HCT116 (cell line): ENCODE measurements around the gene FRRS1L. TPM values are rescaled to one million over a fixed set of nuclear protein-coding genes. Genes with fewer than 3 reads are reported as not detected.

Experiments used
- ATAC-seq: fragments of 200-7000 bp; cut with Tn5 transposase; 2 replicates; pipeline ENCODE4 v1.9.1; 2020; ENCODE audit warnings: mild to moderate bottlenecking, moderate library complexity
- BruUV-seq: library from RNA; stranded (reverse); fragments of 400-500 nt; replicated peaks from 2 replicates; lab custom pipeline; 2021; lab: Mats Ljungman, UMichigan
- CTCF ChIA-PET: fragments of 300-600 bp; sonication (Branson Sonifier 250); formaldehyde crosslinking; loops from one replicate; lab custom pipeline; 2021; ENCODE audit warnings: antibody characterized with exemption; lab: Charles Lee
- POLR2A ChIA-PET: fragments of 300-600, 350-600 bp; sonication (Branson Sonifier 250); formaldehyde crosslinking; loops from one replicate; lab custom pipeline; 2021; ENCODE audit warnings: antibody characterized with exemption; lab: Charles Lee
- RAD21 ChIA-PET, 2 experiments: fragments of 300-600 bp; sonication (Branson Sonifier 250); formaldehyde crosslinking; loops; one replicate each; lab custom pipeline; 2023; ENCODE audit warnings: low total read pairs in 2 of 2; ENCODE audit not compliant: uncharacterized antibody in 2 of 2, unreplicated experiment in 2 of 2, low non-redundant PET in 1 of 2; lab: Charles Lee
- DNase-seq: peaks from one replicate; pipeline ENCODE4 v3.0.0-alpha.2; 2010; ENCODE audit warnings: low read depth, low spot score
- H2AFZ ChIP-seq: fragments of 200-600 bp; shearing (Covaris generic), sonication (generic); 2 replicates; pipeline ENCODE4 v1.6.1; 2017; ENCODE audit warnings: low read depth, mixed run types, mixed read lengths, antibody characterized with exemption, low read length; ENCODE audit not compliant: poor library complexity, severe bottlenecking
- H3K27ac ChIP-seq: 2 replicates; pipeline ENCODE4 v1.5.1; 2012; ENCODE audit warnings: low read depth, low read length
- H3K27me3 ChIP-seq: fragments of 200-600 bp; sonication (generic); 2 replicates; pipeline ENCODE4 v1.6.1; 2016; ENCODE audit warnings: mixed run types, low read length, mixed read lengths; ENCODE audit not compliant: insufficient read depth
- H3K36me3 ChIP-seq, 2 experiments: fragments of 200-500 bp in 1 of 2; fragments of 200-600 bp in 1 of 2; sonication (Bioruptor generic) in 1 of 2; sonication (generic) in 1 of 2; 2 replicates each; pipeline versions ENCODE4 v1.5.1 to v1.6.1; 2014 to 2016; ENCODE audit warnings: low read length in 2 of 2, inconsistent platforms in 1 of 2, mixed read lengths in 1 of 2, mixed run types in 1 of 2; ENCODE audit not compliant: insufficient read depth in 2 of 2, control insufficient read depth in 1 of 2
- H3K4me1 ChIP-seq, 2 experiments: fragments of 200-600 bp in 1 of 2; sonication (generic) in 1 of 2; 2 replicates each; pipeline versions ENCODE4 v1.5.1 to v1.6.1; 2012 to 2017; ENCODE audit warnings: low read length in 2 of 2, inconsistent platforms in 1 of 2, mild to moderate bottlenecking in 1 of 2, mixed read lengths in 1 of 2, mixed run types in 1 of 2, moderate library complexity in 1 of 2; ENCODE audit not compliant: insufficient read depth in 2 of 2, control insufficient read depth in 1 of 2
- H3K4me2 ChIP-seq: fragments of 200-600 bp; sonication (generic); 2 replicates; pipeline ENCODE4 v1.6.1; 2017; ENCODE audit warnings: mixed run types, low read length, mixed read lengths
- H3K4me3 ChIP-seq, 2 experiments: fragments of 200-600 bp in 1 of 2; sonication (generic) in 1 of 2; replicated peaks in 1 of 2; 2 replicates each; pipeline ENCODE4 v1.5.1; 2011 to 2016; ENCODE audit warnings: low read length in 2 of 2, control low read depth in 1 of 2, low read depth in 1 of 2, mild to moderate bottlenecking in 1 of 2, mixed read lengths in 1 of 2, mixed run types in 1 of 2
- H3K79me2 ChIP-seq: fragments of 200-600 bp; sonication (generic); 2 replicates; pipeline ENCODE4 v1.6.1; 2017; ENCODE audit warnings: mild to moderate bottlenecking, mixed run types, low read length, moderate library complexity, mixed read lengths; ENCODE audit not compliant: insufficient read depth
- H3K9ac ChIP-seq: fragments of 200-600 bp; sonication (generic); 2 replicates; pipeline ENCODE4 v1.6.1; 2016; ENCODE audit warnings: low read length, mixed read lengths
- H3K9me2 ChIP-seq: fragments of 200-600 bp; sonication (generic), shearing (Covaris generic); 2 replicates; pipeline ENCODE4 v1.6.1; 2017; ENCODE audit warnings: mixed run types, mild to moderate bottlenecking, moderate library complexity; ENCODE audit not compliant: insufficient read depth
- H3K9me3 ChIP-seq, 2 experiments: fragments of 200-500 bp in 1 of 2; fragments of 200-600 bp in 1 of 2; sonication (Bioruptor generic) in 1 of 2; sonication (generic) in 1 of 2; 2 replicates each; pipeline ENCODE4 v1.6.1; 2014 to 2017; ENCODE audit warnings: low read length in 2 of 2, mixed read lengths in 2 of 2, inconsistent platforms in 1 of 2, low read depth in 1 of 2, mild to moderate bottlenecking in 1 of 2, mixed run types in 1 of 2, moderate library complexity in 1 of 2; ENCODE audit not compliant: control insufficient read depth in 1 of 2, insufficient read depth in 1 of 2
- H4K20me1 ChIP-seq: fragments of 200-600 bp; sonication (generic), shearing (Covaris generic); 2 replicates; pipeline ENCODE4 v1.6.1; 2017; ENCODE audit warnings: mixed run types, mild to moderate bottlenecking, moderate library complexity; ENCODE audit not compliant: insufficient read depth
- ATF3 ChIP-seq: IDR thresholded peaks from 2 replicates; pipeline ENCODE4 v1.6.1; 2012
- EGR1 ChIP-seq: IDR thresholded peaks from 2 replicates; pipeline ENCODE4 v1.6.1; 2012; ENCODE audit warnings: low read depth
- ELF1 ChIP-seq: IDR thresholded peaks from 2 replicates; pipeline ENCODE4 v1.6.1; 2012; ENCODE audit warnings: low read depth, borderline replicate concordance
- MAX ChIP-seq: IDR thresholded peaks from 2 replicates; pipeline ENCODE4 v1.6.1; 2012
- POLR2AphosphoS5 ChIP-seq: IDR thresholded peaks from 2 replicates; pipeline ENCODE4 v1.6.1; 2011; ENCODE audit warnings: mild to moderate bottlenecking, low read depth, low read length, moderate library complexity
- REST ChIP-seq: IDR thresholded peaks from 2 replicates; pipeline ENCODE4 v1.6.1; 2012; ENCODE audit warnings: low read depth
- SIN3A ChIP-seq: IDR thresholded peaks from 2 replicates; pipeline ENCODE4 v1.6.1; 2012; ENCODE audit warnings: low read depth
- SP1 ChIP-seq: IDR thresholded peaks from 2 replicates; pipeline ENCODE4 v1.6.1; 2012; ENCODE audit warnings: low read depth
- SRF ChIP-seq: IDR thresholded peaks from 2 replicates; pipeline ENCODE4 v1.6.1; 2012; ENCODE audit warnings: low read depth
- TCF7L2 ChIP-seq: IDR thresholded peaks from 2 replicates; pipeline ENCODE4 v1.7.0; 2011; ENCODE audit warnings: borderline replicate concordance, inconsistent platforms; ENCODE audit not compliant: insufficient read depth, insufficient read length; ENCODE audit errors: extremely low read depth
- YY1 ChIP-seq: IDR thresholded peaks from 2 replicates; pipeline ENCODE4 v1.6.1; 2011; ENCODE audit warnings: low read length, low read depth, moderate library complexity, mild to moderate bottlenecking; ENCODE audit not compliant: insufficient replicate concordance; ENCODE audit errors: extremely low read depth
- ZNF274 ChIP-seq: fragments of 200-500 bp; sonication (Bioruptor generic); IDR thresholded peaks from 2 replicates; pipeline ENCODE4 v1.6.1; 2014; ENCODE audit warnings: mild to moderate bottlenecking, low read depth, low read length, inconsistent platforms
- intact Hi-C: fragments of 100-400 bp; cut with micrococcal nuclease; formaldehyde crosslinking; loops from 2 replicates; pipeline ENCODE4 v1.10.0; 2022
- total RNA-seq: library from RNA; stranded (reverse); gene quantifications from one replicate; pipeline ENCODE4 v1.2.1, GENCODE V29; 2021; ENCODE audit not compliant: unreplicated experiment

FRRS1L gene
- total RNA-seq, 1 experiment from 2014 or later: not detected

- CTCF ChIA-PET: no interaction called here
- Histone ChIP-seq H3K36me3 (peaks cover 0 to 8% of the 10 kb centered on the region in 2 experiments; a peak in 1 of 4 replicates), H2AFZ (no peak overlapping the region), H3K79me2 (peaks cover 99% of the 10 kb centered on the region), H3K4me1 (peaks cover 45 to 66% of the 10 kb centered on the region in 2 experiments), H3K9me2 (no peaks in the 10 kb centered on the region), H3K9me3 (no peaks in the 10 kb centered on the region), H3K4me2 (peak overlapping the region; percentile 53)
- no peak for ATAC-seq
- BruUV-seq: no TSS peak
- RAD21 ChIA-PET: no interaction called here
- POLR2A ChIA-PET: interaction anchor here (1.5 kb wide), 1 partner anchor 10 kb away, joined by 5 read pairs; no protein-coding TSS in a partner anchor
- TF ChIP-seq ELF1 (no peak), TCF7L2 (no peak), SP1 (no peak), EGR1 (no peak), ZNF274 (no peak), REST (no peak), SRF (no peak), SIN3A (no peak), YY1 (no peak), ATF3 (no peak), MAX (no peak), POLR2AphosphoS5 (no peak)
- TF ChIP-seq, all 23 proteins: peak for 0
- Histone ChIP-seq H3K9ac (peak overlapping the region; percentile 21; the same call in 1 of the 2 replicates), H4K20me1 (peaks cover 18% of the 10 kb centered on the region; the same call in 1 of the 2 replicates), H3K27me3 (no peaks in the 10 kb centered on the region), H3K27ac (no peak overlapping the region; the same call in 1 of the 2 replicates), H3K4me3 (no peak overlapping the region)
- DNase-seq: no peak
- intact Hi-C loops: loop anchor here (5.0 kb wide), 1 partner anchor 96 kb away; the partner anchor contains the start of gene CTNNAL1
Measured at GRCh38 chr9:109108318-109108717, 58.7 kb downstream of the FRRS1L start.
